Lower leg skin (tissue), 4 donors: ENCODE data around the gene PCCA. TPM values are rescaled to one million over a fixed set of nuclear protein-coding genes. Genes with fewer than 3 reads are reported as not detected.

Source experiments
- DNase-seq, 2 donors: peaks; one replicate each; pipeline ENCODE4 v3.0.0-alpha.2; 2019; ENCODE audit warnings: low spot score in 2 of 2
- H3K4me3 ChIP-seq: fragments of 200-600 bp; sonication (generic); 2 replicates; pipeline ENCODE4 v1.5.1; 2017; ENCODE audit warnings: mild to moderate bottlenecking, low read depth; ENCODE audit not compliant: poor library complexity, severe bottlenecking
- CTCF ChIP-seq, 3 donors: fragments of 450-650 bp; IDR thresholded peaks; one replicate each; pipeline ENCODE4 v1.5.1; 2016; ENCODE audit warnings: antibody characterized with exemption in 3 of 3, mild to moderate bottlenecking in 3 of 3, moderate library complexity in 2 of 3
- POLR2A ChIP-seq, 2 donors: fragments of 450-650 bp; IDR thresholded peaks; one replicate each; pipeline ENCODE4 v1.6.1; 2016 to 2017; ENCODE audit warnings: antibody characterized with exemption in 2 of 2, mild to moderate bottlenecking in 1 of 2, moderate library complexity in 1 of 2
- WGBS, 2 donors: methylation state at CpG; one replicate each; pipeline ENCODE4 v1.1.5; 2018; 5-methylcytosine and 5-hydroxymethylcytosine counted together
- intact Hi-C: fragments of 100-400 bp; cut with DNase I; formaldehyde crosslinking; loops from one replicate; pipeline ENCODE4 v1.15.0; 2023; ENCODE audit warnings: low total_unique reads
- total RNA-seq, 4 donors: library from RNA; depleted of rRNA; stranded (reverse); fragments of >200 nt; gene quantifications; one replicate each; pipeline ENCODE4 v1.1.0, GENCODE V29; 2016

PCCA gene
- total RNA-seq, 4 donors from 2014 or later, result 24.3 to 34.2 (median 26.2) TPM

- no peak overlapping the region for H3K4me3 ChIP-seq
- intact Hi-C loops, result no loop called here
- WGBS, 2 donors, result 93 to 96% methylated on average over 12 to 15 of the region's 15 CpGs
- no peak for DNase-seq
- TF ChIP-seq POLR2A (IDR thresholded peaks at IDR 0.05), result no peak
- TF ChIP-seq CTCF (IDR thresholded peaks at IDR 0.05), result no peak
Measured at GRCh38 chr13:100529666-100530377, 440.9 kb downstream of the PCCA start.

GRCh38 chr13:100530671-100531213 is 441.8 kb downstream of the PCCA start:
- TF ChIP-seq CTCF (IDR thresholded peaks at IDR 0.05), result no peak
- no peak for TF ChIP-seq POLR2A (IDR thresholded peaks at IDR 0.05)
- intact Hi-C loops, result no loop called here
- peak; percentile 46 to 91 for DNase-seq
- no peak overlapping the region for H3K4me3 ChIP-seq
- WGBS, 2 donors, result 70 to 72% methylated on average over 11 of the region's 11 CpGs

GRCh38 chr13:100532090-100532766 is 443.3 kb downstream of the PCCA start:
- TF ChIP-seq CTCF (IDR thresholded peaks at IDR 0.05) (no peak), POLR2A (IDR thresholded peaks at IDR 0.05) (no peak)
- DNase-seq, result no peak
- 96 to 97% methylated on average over 42 to 49 of the region's 60 CpGs for WGBS, 2 donors
- intact Hi-C loops, result no loop called here
- no peak overlapping the region for H3K4me3 ChIP-seq

GRCh38 chr13:100532836-100533435 is 444.0 kb downstream of the PCCA start:
- TF ChIP-seq CTCF (IDR thresholded peaks at IDR 0.05) (no peak), POLR2A (IDR thresholded peaks at IDR 0.05) (no peak)
- 95 to 98% methylated on average over 14 of the region's 14 CpGs for WGBS, 2 donors
- intact Hi-C loops, result no loop called here
- H3K4me3 ChIP-seq, result no peak overlapping the region
- DNase-seq, result no peak

GRCh38 chr13:100533588-100534041 is 444.7 kb downstream of the PCCA start:
- WGBS, 2 donors, result 93 to 95% methylated on average over 19 of the region's 19 CpGs
- intact Hi-C loops, result no loop called here
- H3K4me3 ChIP-seq, result no peak overlapping the region
- no peak for DNase-seq
- TF ChIP-seq CTCF (IDR thresholded peaks at IDR 0.05), result no peak
- TF ChIP-seq POLR2A (IDR thresholded peaks at IDR 0.05), result no peak
